ENCODE data around the gene NDUFB5. TPM values are rescaled to one million over a fixed set of nuclear protein-coding genes. Genes with fewer than 3 reads are reported as not detected.

Gene NDUFB5
- total RNA-seq, 1 donor: 103 TPM

DNA sequence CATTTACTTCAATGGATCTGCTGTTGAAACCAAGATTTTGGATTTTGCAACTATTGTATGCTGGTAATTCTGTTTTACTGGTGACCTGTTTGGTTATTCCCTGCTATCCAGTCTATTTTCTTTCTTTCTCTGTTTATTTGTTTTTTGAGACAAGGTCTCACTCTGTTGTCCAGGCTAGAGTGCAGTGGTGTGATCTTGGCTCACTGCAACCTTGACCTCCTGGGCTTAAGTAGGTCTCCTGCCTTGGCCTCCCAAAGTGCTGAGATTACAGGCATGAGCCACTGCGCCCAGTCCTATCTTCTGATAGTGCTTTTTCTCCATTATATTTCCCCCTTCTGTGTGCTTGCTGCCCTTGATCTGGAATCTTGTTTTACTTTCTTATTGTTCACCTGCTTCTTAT lies 63.8 kb downstream of the NDUFB5 start:
- Histone ChIP-seq H3K27me3 (ENCODE audit: insufficient read depth, low read length) (no peaks in the 10 kb centered on the region), H2AFZ (ENCODE audit: low read length) (no peak overlapping the region), H3K9me3 (ENCODE audit: low read depth, low read length) (no peaks in the 10 kb centered on the region), H3K4me3 (ENCODE audit: insufficient read depth, low read length) (no peak overlapping the region), H4K20me1 (ENCODE audit: insufficient read depth, low read length) (peaks cover 6% of the 10 kb centered on the region), H3K4me2 (ENCODE audit: insufficient read depth, low read length) (no peak overlapping the region), H3K27ac (ENCODE audit: low read depth, low read length) (no peak overlapping the region), H3K79me2 (ENCODE audit: insufficient read depth, low read length) (peaks cover 86% of the 10 kb centered on the region), H3K4me1 (ENCODE audit: insufficient read depth, low read length) (no peaks in the 10 kb centered on the region), H3K36me3 (ENCODE audit: insufficient read depth, low read length) (no peaks in the 10 kb centered on the region)
- TF ChIP-seq, protein P1, sequence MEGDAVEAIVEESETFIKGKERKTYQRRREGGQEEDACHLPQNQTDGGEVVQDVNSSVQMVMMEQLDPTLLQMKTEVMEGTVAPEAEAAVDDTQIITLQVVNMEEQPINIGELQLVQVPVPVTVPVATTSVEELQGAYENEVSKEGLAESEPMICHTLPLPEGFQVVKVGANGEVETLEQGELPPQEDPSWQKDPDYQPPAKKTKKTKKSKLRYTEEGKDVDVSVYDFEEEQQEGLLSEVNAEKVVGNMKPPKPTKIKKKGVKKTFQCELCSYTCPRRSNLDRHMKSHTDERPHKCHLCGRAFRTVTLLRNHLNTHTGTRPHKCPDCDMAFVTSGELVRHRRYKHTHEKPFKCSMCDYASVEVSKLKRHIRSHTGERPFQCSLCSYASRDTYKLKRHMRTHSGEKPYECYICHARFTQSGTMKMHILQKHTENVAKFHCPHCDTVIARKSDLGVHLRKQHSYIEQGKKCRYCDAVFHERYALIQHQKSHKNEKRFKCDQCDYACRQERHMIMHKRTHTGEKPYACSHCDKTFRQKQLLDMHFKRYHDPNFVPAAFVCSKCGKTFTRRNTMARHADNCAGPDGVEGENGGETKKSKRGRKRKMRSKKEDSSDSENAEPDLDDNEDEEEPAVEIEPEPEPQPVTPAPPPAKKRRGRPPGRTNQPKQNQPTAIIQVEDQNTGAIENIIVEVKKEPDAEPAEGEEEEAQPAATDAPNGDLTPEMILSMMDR (IDR thresholded peaks at IDR 0.05; ENCODE audit: extremely low read depth, low read depth, low read length): no peak
- DNase-seq (ENCODE audit: insufficient read length, low spot score, missing footprints): no peak

DNA sequence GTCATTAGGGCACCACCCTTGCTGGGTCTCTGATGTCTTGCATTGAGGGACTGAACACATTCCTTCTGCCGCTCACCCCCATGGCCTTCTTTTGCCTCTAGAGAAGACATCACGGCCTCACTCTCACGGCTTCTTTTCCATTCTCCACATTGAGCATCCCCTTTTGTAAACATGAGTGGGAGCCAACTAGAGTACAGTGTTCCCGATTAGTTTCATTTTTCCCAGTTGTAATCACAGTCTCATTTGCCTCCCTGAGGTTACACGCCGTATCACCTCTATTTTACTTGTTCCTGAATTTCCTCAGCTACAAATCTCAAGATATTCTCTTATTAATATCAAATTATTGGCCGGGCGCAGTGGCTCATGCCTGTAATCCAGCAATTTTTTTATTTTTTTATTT lies 65.7 kb downstream of the NDUFB5 start:
- Histone ChIP-seq H4K20me1 (ENCODE audit: insufficient read depth, low read length) (peaks cover 6% of the 10 kb centered on the region), H3K27me3 (ENCODE audit: insufficient read depth, low read length) (no peaks in the 10 kb centered on the region), H3K79me2 (ENCODE audit: insufficient read depth, low read length) (peaks cover 84% of the 10 kb centered on the region), H3K4me2 (ENCODE audit: insufficient read depth, low read length) (peak overlapping the region; percentile 47), H3K4me1 (ENCODE audit: insufficient read depth, low read length) (no peaks in the 10 kb centered on the region), H2AFZ (ENCODE audit: low read length) (no peak overlapping the region), H3K36me3 (ENCODE audit: insufficient read depth, low read length) (no peaks in the 10 kb centered on the region), H3K9me3 (ENCODE audit: low read depth, low read length) (no peaks in the 10 kb centered on the region), H3K27ac (ENCODE audit: low read depth, low read length) (no peak overlapping the region), H3K4me3 (ENCODE audit: insufficient read depth, low read length) (no peak overlapping the region)
- TF ChIP-seq, protein P1 (IDR thresholded peaks at IDR 0.05; ENCODE audit: extremely low read depth, low read depth, low read length): no peak
- DNase-seq (ENCODE audit: insufficient read length, low spot score, missing footprints): no peak

DNA sequence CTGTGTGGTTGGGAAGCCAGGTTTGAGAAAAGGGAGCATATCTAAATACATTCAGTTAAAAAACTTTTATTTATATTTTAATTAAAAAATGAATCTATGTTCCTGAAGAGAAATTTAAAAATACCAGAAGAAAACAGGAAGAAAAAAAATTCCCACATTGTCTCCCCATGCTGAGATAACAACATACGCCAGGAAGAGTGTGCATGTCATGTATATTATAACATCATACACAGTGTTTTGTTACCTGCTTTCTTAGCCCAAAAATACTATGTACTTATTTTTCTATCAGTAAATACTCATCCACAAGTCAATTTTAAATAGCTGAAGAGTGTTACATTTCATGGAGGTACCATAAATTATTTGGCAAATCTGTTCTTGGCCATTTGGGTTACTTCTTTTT lies 66.7 kb downstream of the NDUFB5 start:
- TF ChIP-seq, protein P1 (IDR thresholded peaks at IDR 0.05; ENCODE audit: extremely low read depth, low read depth, low read length): no peak
- no peak overlapping the region for H3K4me3 ChIP-seq (ENCODE audit: insufficient read depth, low read length)
- H4K20me1 ChIP-seq (ENCODE audit: insufficient read depth, low read length): peaks cover 1% of the 10 kb centered on the region
- H3K27ac ChIP-seq (ENCODE audit: low read depth, low read length): no peak overlapping the region
- H3K4me1 ChIP-seq (ENCODE audit: insufficient read depth, low read length): no peaks in the 10 kb centered on the region
- no peak for DNase-seq (ENCODE audit: insufficient read length, low spot score, missing footprints)
- H3K27me3 ChIP-seq (ENCODE audit: insufficient read depth, low read length): no peaks in the 10 kb centered on the region
- no peak overlapping the region for H3K4me2 ChIP-seq (ENCODE audit: insufficient read depth, low read length)
- H3K9me3 ChIP-seq (ENCODE audit: low read depth, low read length): no peaks in the 10 kb centered on the region
- H3K79me2 ChIP-seq (ENCODE audit: insufficient read depth, low read length): peaks cover 81% of the 10 kb centered on the region
- H3K36me3 ChIP-seq (ENCODE audit: insufficient read depth, low read length): no peaks in the 10 kb centered on the region
- H2AFZ ChIP-seq (ENCODE audit: low read length): no peak overlapping the region

DNA sequence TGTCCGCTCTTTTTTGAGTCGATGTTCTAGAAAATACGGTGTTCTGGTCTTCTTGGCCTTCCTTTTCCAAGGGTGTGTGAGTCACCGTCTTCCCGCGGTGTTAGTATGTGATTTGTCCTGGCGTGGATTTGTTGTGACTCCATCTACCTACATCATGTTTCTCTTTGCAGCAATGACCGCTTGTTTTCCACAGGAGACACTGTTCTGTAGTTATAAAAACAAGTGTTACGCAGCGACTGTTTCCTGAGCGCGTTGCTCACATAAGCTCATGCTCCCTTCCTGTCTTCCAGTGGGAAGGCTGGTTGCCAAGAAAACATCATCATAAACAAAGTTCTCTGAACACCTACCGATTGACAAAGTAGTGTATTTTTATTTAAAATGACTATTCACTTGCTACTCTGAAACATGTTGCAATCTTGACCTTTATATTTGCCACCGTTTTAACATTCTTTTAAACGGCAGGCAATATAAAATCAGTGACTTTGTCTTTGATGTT lies 67.2 kb downstream of the NDUFB5 start:
- no peaks in the 10 kb centered on the region for H3K36me3 ChIP-seq (ENCODE audit: insufficient read depth, low read length)
- no peaks in the 10 kb centered on the region for H3K27me3 ChIP-seq (ENCODE audit: insufficient read depth, low read length)
- no peaks in the 10 kb centered on the region for H3K4me1 ChIP-seq (ENCODE audit: insufficient read depth, low read length)
- H3K27ac ChIP-seq (ENCODE audit: low read depth, low read length): no peak overlapping the region
- DNase-seq (ENCODE audit: insufficient read length, low spot score, missing footprints): no peak
- peaks cover 81% of the 10 kb centered on the region for H3K79me2 ChIP-seq (ENCODE audit: insufficient read depth, low read length)
- TF ChIP-seq, protein P1 (IDR thresholded peaks at IDR 0.05; ENCODE audit: extremely low read depth, low read depth, low read length): no peak
- H3K9me3 ChIP-seq (ENCODE audit: low read depth, low read length): no peaks in the 10 kb centered on the region
- no peak overlapping the region for H2AFZ ChIP-seq (ENCODE audit: low read length)
- no peak overlapping the region for H3K4me2 ChIP-seq (ENCODE audit: insufficient read depth, low read length)
- no peaks in the 10 kb centered on the region for H4K20me1 ChIP-seq (ENCODE audit: insufficient read depth, low read length)
- no peak overlapping the region for H3K4me3 ChIP-seq (ENCODE audit: insufficient read depth, low read length)
